OCI-LY7 (cell line): ENCODE data around the gene DIP2A. TPM values are rescaled to one million over a fixed set of nuclear protein-coding genes. Genes with fewer than 3 reads are reported as not detected.

Source experiments
- BruUV-seq: library from RNA; stranded (reverse); fragments of 400-500 nt; replicated peaks from 2 replicates; lab custom pipeline; 2021; lab: Mats Ljungman, UMichigan
- CTCF ChIA-PET: fragments of 300-600 bp; sonication (Branson Sonifier 250); formaldehyde crosslinking; loops from one replicate; lab custom pipeline; 2022; ENCODE audit warnings: antibody characterized with exemption; ENCODE audit not compliant: unreplicated experiment; lab: Charles Lee
- POLR2A ChIA-PET: fragments of 300-600 bp; sonication (Branson Sonifier 250); formaldehyde crosslinking; loops from one replicate; lab custom pipeline; 2022; ENCODE audit warnings: antibody characterized with exemption; lab: Charles Lee
- DNase-seq: peaks from one replicate; pipeline ENCODE4 v3.0.0-alpha.2; 2015; ENCODE audit warnings: low spot score
- H2AFZ ChIP-seq: fragments of 200-600 bp; sonication (generic), shearing (Covaris generic); 2 replicates; pipeline ENCODE4 v1.6.1; 2014; ENCODE audit warnings: mild to moderate bottlenecking, antibody characterized with exemption, low read length, moderate library complexity
- H3K27ac ChIP-seq: fragments of 200-600 bp; sonication (generic); 2 replicates; pipeline ENCODE4 v1.5.1; 2014; ENCODE audit warnings: mixed run types, low read depth, mild to moderate bottlenecking, moderate library complexity, low read length, inconsistent platforms; ENCODE audit not compliant: poor library complexity, severe bottlenecking
- H3K36me3 ChIP-seq: fragments of 200-600 bp; sonication (generic); 2 replicates; pipeline ENCODE4 v1.6.1; 2014; ENCODE audit warnings: mild to moderate bottlenecking, antibody characterized with exemption, low read length, moderate library complexity, mixed read lengths; ENCODE audit not compliant: insufficient read depth
- H3K4me1 ChIP-seq: fragments of 200-600 bp; sonication (generic); 2 replicates; pipeline ENCODE4 v1.5.1; 2014; ENCODE audit warnings: mild to moderate bottlenecking, low read length; ENCODE audit not compliant: insufficient read depth, poor library complexity, severe bottlenecking
- H3K4me2 ChIP-seq: fragments of 200-600 bp; sonication (generic); 2 replicates; pipeline ENCODE4 v1.6.1; 2014; ENCODE audit warnings: mild to moderate bottlenecking, low read length
- H3K4me3 ChIP-seq: fragments of 200-600 bp; sonication (generic); 2 replicates; pipeline ENCODE4 v1.5.1; 2014; ENCODE audit warnings: mild to moderate bottlenecking, low read depth, low read length; ENCODE audit not compliant: poor library complexity, severe bottlenecking
- H3K79me2 ChIP-seq: fragments of 200-600 bp; sonication (generic); 2 replicates; pipeline ENCODE4 v1.6.1; 2016; ENCODE audit warnings: low read depth, mild to moderate bottlenecking, low read length, moderate library complexity, mixed read lengths; ENCODE audit not compliant: insufficient read depth
- H3K9me2 ChIP-seq: fragments of 200-600 bp; sonication (generic); 2 replicates; pipeline ENCODE4 v1.6.1; 2016; ENCODE audit warnings: mild to moderate bottlenecking, low read length, mixed read lengths; ENCODE audit not compliant: insufficient read depth
- H3K9me3 ChIP-seq: fragments of 200-600 bp; sonication (generic); 2 replicates; pipeline ENCODE4 v1.6.1; 2014; ENCODE audit warnings: mild to moderate bottlenecking, mixed run types, low read length, mixed read lengths
- H4K20me1 ChIP-seq: fragments of 200-600 bp; sonication (generic); 2 replicates; pipeline ENCODE4 v1.6.1; 2014; ENCODE audit warnings: mild to moderate bottlenecking, antibody characterized with exemption, low read length, moderate library complexity, mixed read lengths; ENCODE audit not compliant: insufficient read depth
- EZH2phosphoT487 ChIP-seq: fragments of 200-600 bp; sonication (generic); IDR thresholded peaks from 2 replicates; pipeline ENCODE4 v1.6.1; 2018; ENCODE audit warnings: low read depth, borderline replicate concordance, mild to moderate bottlenecking, mixed run types, antibody characterized with exemption, low read length, moderate library complexity, mixed read lengths
- intact Hi-C: fragments of 100-400 bp; cut with micrococcal nuclease; formaldehyde crosslinking; loops from one replicate; pipeline ENCODE4 v1.10.0; 2022; ENCODE audit not compliant: unreplicated experiment
- total RNA-seq, 2 experiments: library from RNA; depleted of rRNA in 1 of 2; stranded (reverse); fragments of >200 nt in 1 of 2; shearing (Covaris generic) in 1 of 2; gene quantifications; 2 replicates each; pipeline ENCODE4 v1.2.3, GENCODE V29; 2014 to 2022
- TF ChIP-seq, protein P1 (sequence below): fragments of 200-600 bp; sonication (generic); conservative IDR thresholded peaks from 2 replicates; pipeline ENCODE4 v1.5.1; 2014; ENCODE audit warnings: mild to moderate bottlenecking, antibody characterized with exemption, low read length, moderate library complexity, mixed read lengths

The DIP2A gene
- total RNA-seq, 2 experiments from 2014 or later: 27.9 to 44.7 TPM

- Histone ChIP-seq H3K4me1 (peaks cover 10% of the 10 kb centered on the region), H4K20me1 (no peaks in the 10 kb centered on the region), H2AFZ (no peak overlapping the region), H3K4me3 (no peak overlapping the region), H3K36me3 (peaks cover 66% of the 10 kb centered on the region), H3K27ac (no peak overlapping the region), H3K9me3 (no peaks in the 10 kb centered on the region), H3K9me2 (no peaks in the 10 kb centered on the region), H3K4me2 (no peak overlapping the region), H3K79me2 (no peaks in the 10 kb centered on the region)
- no peak for DNase-seq
- CTCF ChIA-PET: no interaction called here
- intact Hi-C loops: no loop called here
- POLR2A ChIA-PET: no interaction called here
- BruUV-seq: TSS peak; percentile 65
- TF ChIP-seq EZH2phosphoT487: no peak
- TF ChIP-seq, protein P1, sequence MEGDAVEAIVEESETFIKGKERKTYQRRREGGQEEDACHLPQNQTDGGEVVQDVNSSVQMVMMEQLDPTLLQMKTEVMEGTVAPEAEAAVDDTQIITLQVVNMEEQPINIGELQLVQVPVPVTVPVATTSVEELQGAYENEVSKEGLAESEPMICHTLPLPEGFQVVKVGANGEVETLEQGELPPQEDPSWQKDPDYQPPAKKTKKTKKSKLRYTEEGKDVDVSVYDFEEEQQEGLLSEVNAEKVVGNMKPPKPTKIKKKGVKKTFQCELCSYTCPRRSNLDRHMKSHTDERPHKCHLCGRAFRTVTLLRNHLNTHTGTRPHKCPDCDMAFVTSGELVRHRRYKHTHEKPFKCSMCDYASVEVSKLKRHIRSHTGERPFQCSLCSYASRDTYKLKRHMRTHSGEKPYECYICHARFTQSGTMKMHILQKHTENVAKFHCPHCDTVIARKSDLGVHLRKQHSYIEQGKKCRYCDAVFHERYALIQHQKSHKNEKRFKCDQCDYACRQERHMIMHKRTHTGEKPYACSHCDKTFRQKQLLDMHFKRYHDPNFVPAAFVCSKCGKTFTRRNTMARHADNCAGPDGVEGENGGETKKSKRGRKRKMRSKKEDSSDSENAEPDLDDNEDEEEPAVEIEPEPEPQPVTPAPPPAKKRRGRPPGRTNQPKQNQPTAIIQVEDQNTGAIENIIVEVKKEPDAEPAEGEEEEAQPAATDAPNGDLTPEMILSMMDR: no peak
These were observed 110.4 kb downstream of the DIP2A start for GRCh38 chr21:46569081-46569480.

DNA sequence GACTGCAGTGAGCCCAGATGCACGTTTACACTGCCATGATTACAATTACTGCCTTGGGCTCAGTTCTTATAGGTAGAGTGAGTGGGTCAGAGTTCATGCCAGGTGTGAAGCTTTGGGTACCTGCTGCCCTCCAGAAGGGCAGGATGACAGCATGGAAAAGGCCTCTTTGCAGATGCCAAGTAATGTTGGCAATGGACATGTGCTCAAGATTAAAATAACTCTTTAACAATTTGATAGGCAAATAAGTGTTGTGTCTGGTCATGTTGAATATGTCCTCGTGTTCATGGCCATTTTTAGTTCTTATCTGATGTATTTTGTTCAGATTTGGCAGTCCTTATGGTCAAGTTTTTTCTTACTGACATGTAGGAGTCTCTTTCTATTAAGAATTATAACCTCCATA is 111.4 kb downstream of the DIP2A start:
- BruUV-seq: no TSS peak
- H3K4me3 ChIP-seq: no peak overlapping the region
- H3K36me3 ChIP-seq: peaks cover 66% of the 10 kb centered on the region
- H3K9me3 ChIP-seq: no peaks in the 10 kb centered on the region
- H3K27ac ChIP-seq: no peak overlapping the region
- H4K20me1 ChIP-seq: no peaks in the 10 kb centered on the region
- ChIA-PET CTCF (no interaction called here), POLR2A (interaction anchor here (0.8 kb wide), 1 partner anchor 9 kb away, joined by 3 read pairs; no protein-coding TSS in a partner anchor)
- H2AFZ ChIP-seq: no peak overlapping the region
- DNase-seq: no peak
- no peaks in the 10 kb centered on the region for H3K79me2 ChIP-seq
- H3K9me2 ChIP-seq: no peaks in the 10 kb centered on the region
- TF ChIP-seq, protein P1: no peak
- intact Hi-C loops: no loop called here
- H3K4me1 ChIP-seq: peaks cover 10% of the 10 kb centered on the region
- H3K4me2 ChIP-seq: no peak overlapping the region

GRCh38 chr21:46570631-46571030 is 111.9 kb downstream of the DIP2A start:
- Histone ChIP-seq H2AFZ (no peak overlapping the region), H3K4me2 (no peak overlapping the region), H3K79me2 (no peaks in the 10 kb centered on the region), H3K9me3 (no peaks in the 10 kb centered on the region), H3K27ac (no peak overlapping the region), H3K9me2 (no peaks in the 10 kb centered on the region), H3K4me1 (peaks cover 10% of the 10 kb centered on the region), H3K4me3 (no peak overlapping the region), H3K36me3 (peaks cover 65% of the 10 kb centered on the region), H4K20me1 (no peaks in the 10 kb centered on the region)
- no peak for TF ChIP-seq EZH2phosphoT487
- intact Hi-C loops: no loop called here
- ChIA-PET POLR2A (interaction anchor here (0.8 kb wide), 1 partner anchor 10 kb away, joined by 3 read pairs; no protein-coding TSS in a partner anchor), CTCF (no interaction called here)
- no TSS peak for BruUV-seq
- no peak for DNase-seq
